ENCODE data around the gene SEPTIN12.
A peak's percentile ranks its signal among the peaks of the same experiment; 100 is the strongest.

The SEPTIN12 gene

GRCh38 chr16:4783951-4784336 is 4.2 kb downstream of the SEPTIN12 start:
- DNase-seq (ENCODE audit: low read depth in 2 of 2), result no peak

- no peak for DNase-seq (ENCODE audit: low read depth in 2 of 2)
Observed at GRCh38 chr16:4783251-4783950, 4.7 kb downstream of the SEPTIN12 start.

GRCh38 chr16:4780235-4780634 is 7.9 kb downstream of the SEPTIN12 start:
- no peak for DNase-seq (ENCODE audit: low read depth in 2 of 2)

GRCh38 chr16:4778050-4778392 is 10.1 kb downstream of the SEPTIN12 start:
- no peak for DNase-seq (ENCODE audit: low read depth in 2 of 2)

GRCh38 chr16:4777339-4778049 is 10.7 kb downstream of the SEPTIN12 start:
- no peak for DNase-seq (ENCODE audit: low read depth in 2 of 2)

GRCh38 chr16:4776141-4776705 is 11.9 kb downstream of the SEPTIN12 start:
- DNase-seq (ENCODE audit: low read depth in 2 of 2), result no peak

GRCh38 chr16:4775005-4775404 is 13.1 kb downstream of the SEPTIN12 start:
- DNase-seq (ENCODE audit: low read depth in 2 of 2), result no peak

- DNase-seq (ENCODE audit: low read depth in 2 of 2), result no peak
Observed at GRCh38 chr16:4772351-4772750, 15.8 kb downstream of the SEPTIN12 start.

GRCh38 chr16:4771646-4772045 is 16.5 kb downstream of the SEPTIN12 start:
- DNase-seq (ENCODE audit: low read depth in 2 of 2), result no peak

- no peak for DNase-seq (ENCODE audit: low read depth in 2 of 2)
Observed at GRCh38 chr16:4769306-4769638, 18.9 kb downstream of the SEPTIN12 start.

- DNase-seq (ENCODE audit: low read depth in 2 of 2), result peak; percentile 58 to 71
Observed at GRCh38 chr16:4768549-4769305, 19.4 kb downstream of the SEPTIN12 start.

GRCh38 chr16:4767872-4768548 is 20.1 kb downstream of the SEPTIN12 start:
- no peak for DNase-seq (ENCODE audit: low read depth in 2 of 2)

- peak; percentile 93 to 97 for DNase-seq (ENCODE audit: low read depth in 2 of 2)
Observed at GRCh38 chr16:4766875-4767628, 21.1 kb downstream of the SEPTIN12 start, which contains the start of gene ZNF500. Gene ZNF500, minus strand, starts transcription at chr16:4767162. Its CDS starts 1,184 bp downstream, at chr16:4765978.

GRCh38 chr16:4765511-4766474 is 22.4 kb downstream of the SEPTIN12 start:
- DNase-seq (ENCODE audit: low read depth in 2 of 2), result no peak

- no peak for DNase-seq (ENCODE audit: low read depth in 2 of 2)
Observed at GRCh38 chr16:4763791-4764190, 24.4 kb downstream of the SEPTIN12 start.

GRCh38 chr16:4762205-4762604 is 25.9 kb downstream of the SEPTIN12 start:
- no peak for DNase-seq (ENCODE audit: low read depth in 2 of 2)

- no peak for DNase-seq (ENCODE audit: low read depth in 2 of 2)
Observed at GRCh38 chr16:4760221-4760910, 27.8 kb downstream of the SEPTIN12 start.

GRCh38 chr16:4755687-4756086 is 32.5 kb downstream of the SEPTIN12 start:
- DNase-seq (ENCODE audit: low read depth in 2 of 2), result no peak

- no peak for DNase-seq (ENCODE audit: low read depth in 2 of 2)
Observed at GRCh38 chr16:4754865-4755264, 33.3 kb downstream of the SEPTIN12 start.

Data from activated CD8-positive, alpha-beta memory T cell treated with anti-CD3 and anti-CD28 coated beads for 4 hours (primary cell).